Suppressor macrophage (primary cell): Measurements from ENCODE around the gene SCARF1.

Source experiments
- DNase-seq, 4 experiments: peaks; one replicate each; pipeline ENCODE4 v3.0.0-alpha.2; 2020 to 2022

SCARF1 gene

GRCh38 chr17:1648963-1649843, 3.7 kb upstream of the SCARF1 start:
- DNase-seq, result peak; percentile 98 to 99 (median 98)

- DNase-seq, result peak; percentile 48 to 73 (median 58)
Observed at GRCh38 chr17:1648173-1648962, 2.8 kb upstream of the SCARF1 start.

- no peak for DNase-seq
Observed at GRCh38 chr17:1647802-1648171, 2.3 kb upstream of the SCARF1 start.

- DNase-seq, result no peak
Observed at GRCh38 chr17:1646199-1646875, 805 bp upstream of the SCARF1 start.

- DNase-seq, result peak; percentile 40 to 76 (median 66)
Observed at GRCh38 chr17:1644493-1645206, 882 bp downstream of the SCARF1 start.

GRCh38 chr17:1643999-1644492, 1.5 kb downstream of the SCARF1 start:
- peak; percentile 45 to 68 (median 62) for DNase-seq

- DNase-seq, result peak; percentile 42 to 72 (median 54)
Observed at GRCh38 chr17:1643293-1643998, 2.1 kb downstream of the SCARF1 start.

- DNase-seq, result no peak
Observed at GRCh38 chr17:1641065-1641403, 4.5 kb downstream of the SCARF1 start.

GRCh38 chr17:1640329-1641064, 5.0 kb downstream of the SCARF1 start:
- DNase-seq, result no peak

GRCh38 chr17:1639549-1640180, 5.9 kb downstream of the SCARF1 start:
- DNase-seq, result peak in 1 of 4 experiments; percentile 14

- no peak for DNase-seq
Observed at GRCh38 chr17:1638624-1639300, 6.8 kb downstream of the SCARF1 start.

GRCh38 chr17:1638171-1638590, 7.4 kb downstream of the SCARF1 start:
- peak; percentile 26 to 61 (median 46) for DNase-seq

GRCh38 chr17:1636732-1637285, 8.7 kb downstream of the SCARF1 start:
- no peak for DNase-seq

- no peak for DNase-seq
Observed at GRCh38 chr17:1635675-1636465, 9.7 kb downstream of the SCARF1 start.

GRCh38 chr17:1634841-1635650, 10.5 kb downstream of the SCARF1 start:
- DNase-seq, result no peak

- DNase-seq, result peak in 3 of 4 experiments; percentile 43 to 52 (median 44)
Observed at GRCh38 chr17:1630662-1631061, 14.9 kb downstream of the SCARF1 start.

- DNase-seq, result peak; percentile 60 to 84 (median 73)
Observed at GRCh38 chr17:1629504-1630310, 15.8 kb downstream of the SCARF1 start.
